NT2/D1 (cell line): ENCODE measurements around the gene CFAP97D1.

Experiments used
- DNase-seq: peaks from one replicate; pipeline ENCODE4 v3.0.0-alpha.2; 2011; ENCODE audit warnings: low read depth, low spot score
- H3K27me3 ChIP-seq: 2 replicates; pipeline ENCODE4 v1.6.0; 2011; ENCODE audit warnings: mild to moderate bottlenecking; ENCODE audit not compliant: insufficient read length, insufficient read depth
- H3K36me3 ChIP-seq: 2 replicates; pipeline ENCODE4 v1.6.1; 2011; ENCODE audit warnings: mild to moderate bottlenecking, low read length, mixed read lengths; ENCODE audit not compliant: insufficient read depth, insufficient read length
- H3K4me1 ChIP-seq: 2 replicates; pipeline ENCODE4 v1.5.1; 2011; ENCODE audit not compliant: insufficient read depth, insufficient read length
- H3K4me3 ChIP-seq: 2 replicates; pipeline ENCODE4 v1.5.1; 2011; ENCODE audit warnings: low read depth; ENCODE audit not compliant: insufficient read length
- H3K9ac ChIP-seq: 2 replicates; pipeline ENCODE4 v1.6.0; 2011; ENCODE audit warnings: low read depth; ENCODE audit not compliant: insufficient read length
- H3K9me3 ChIP-seq: 2 replicates; pipeline ENCODE4 v1.5.1; 2011; ENCODE audit warnings: mild to moderate bottlenecking, low read length; ENCODE audit not compliant: insufficient read depth
- SUZ12 ChIP-seq: IDR thresholded peaks from 2 replicates; pipeline ENCODE4 v1.6.1; 2011; ENCODE audit not compliant: insufficient read length, insufficient read depth; ENCODE audit errors: extremely low read depth
- YY1 ChIP-seq: IDR thresholded peaks from 2 replicates; pipeline ENCODE4 v1.6.1; 2011; ENCODE audit not compliant: insufficient read length, insufficient read depth
- ZNF274 ChIP-seq: IDR thresholded peaks from 2 replicates; pipeline ENCODE4 v1.6.1; 2011; ENCODE audit warnings: mild to moderate bottlenecking, low read depth, low read length

CFAP97D1 gene

DNA sequence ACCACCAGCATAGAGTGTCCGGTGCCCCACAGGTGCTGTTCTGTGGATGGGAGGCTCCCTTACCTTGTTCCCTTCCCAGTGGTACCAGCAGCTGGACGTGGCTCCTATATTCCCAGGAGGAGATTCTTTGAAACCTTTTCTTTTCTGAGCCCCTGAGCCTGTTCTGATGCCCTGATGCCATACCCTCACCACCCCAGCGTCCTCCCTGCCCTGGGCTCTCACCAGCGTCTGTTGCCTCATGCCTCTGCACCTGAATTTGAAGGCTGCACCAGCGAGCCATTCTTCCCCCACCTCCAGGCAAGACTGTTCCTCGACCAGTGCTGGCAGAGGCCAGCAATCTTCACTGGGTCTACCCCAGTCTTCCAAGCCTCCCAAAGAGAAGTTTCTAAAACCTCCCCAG is 22.1 kb upstream of the CFAP97D1 start:
- DNase-seq = no peak
- Histone ChIP-seq H3K9ac (no peak overlapping the region), H3K27me3 (peaks cover 15% of the 10 kb centered on the region), H3K9me3 (no peaks in the 10 kb centered on the region), H3K4me3 (no peak overlapping the region), H3K36me3 (no peaks in the 10 kb centered on the region), H3K4me1 (peaks cover 13% of the 10 kb centered on the region)
- TF ChIP-seq YY1 (no peak), SUZ12 (no peak), ZNF274 (no peak)

DNA sequence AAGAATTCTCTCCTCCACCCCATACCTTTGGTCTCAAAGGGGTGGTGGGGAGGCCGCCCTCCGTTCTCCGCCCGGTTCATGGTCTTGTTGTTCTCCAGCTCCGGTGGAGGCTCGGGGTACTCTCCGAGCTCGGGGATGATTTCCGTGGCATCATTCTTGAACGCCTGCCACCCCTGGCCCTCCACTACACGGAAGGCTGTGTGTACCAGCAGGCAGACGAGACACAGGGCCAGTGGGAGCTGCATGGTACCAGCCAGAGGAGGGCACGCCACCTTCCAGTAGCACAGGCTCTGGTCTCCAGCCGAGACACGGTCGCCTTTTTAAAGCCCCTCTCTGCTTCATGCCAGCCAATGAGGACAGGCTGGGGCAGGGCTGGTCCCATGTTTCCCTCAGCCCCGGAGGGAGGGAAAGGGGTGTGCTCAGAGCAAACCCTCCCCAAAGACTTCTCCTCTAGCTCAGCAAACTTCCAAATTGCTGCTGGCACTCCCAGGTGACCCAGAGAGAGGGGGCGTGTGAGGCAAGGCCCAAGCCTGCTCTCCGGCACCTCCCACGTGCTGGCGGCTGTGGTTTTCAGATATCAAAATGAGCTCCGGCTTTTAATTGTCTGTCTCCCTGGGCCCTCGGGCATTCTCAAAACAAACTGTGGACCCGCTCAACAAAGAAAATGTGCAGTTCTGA is 21.6 kb upstream of the CFAP97D1 start, which contains the start of gene SOST:
TSS of gene SOST (minus strand) at position 295 of the 678 bp plus-strand sequence. CDS start at position 245, 50 bp downstream.
- Histone ChIP-seq H3K4me1 (peaks cover 13% of the 10 kb centered on the region), H3K4me3 (no peak within 1 kb of the TSS), H3K9me3 (no peaks in the 10 kb centered on the region), H3K36me3 (no peaks in the 10 kb centered on the region), H3K9ac (peak within 1 kb of the TSS; percentile 23), H3K27me3 (peaks cover 15% of the 10 kb centered on the region)
- DNase-seq = no peak
- no peak for TF ChIP-seq YY1
- TF ChIP-seq ZNF274 = no peak
- no peak for TF ChIP-seq SUZ12

- no peaks in the 10 kb centered on the region for H3K9me3 ChIP-seq
- no peak for TF ChIP-seq SUZ12
- TF ChIP-seq ZNF274 = no peak
- no peak for TF ChIP-seq YY1
- no peak overlapping the region for H3K9ac ChIP-seq
- H3K36me3 ChIP-seq = no peaks in the 10 kb centered on the region
- H3K4me1 ChIP-seq = peaks cover 13% of the 10 kb centered on the region
- DNase-seq = no peak
- no peak overlapping the region for H3K4me3 ChIP-seq
- peaks cover 7% of the 10 kb centered on the region for H3K27me3 ChIP-seq
These were observed 20.4 kb upstream of the CFAP97D1 start for GRCh38 chr17:43759836-43760235.

- peak; percentile 94 for DNase-seq
- Histone ChIP-seq H3K9ac (no peak overlapping the region), H3K4me3 (no peak overlapping the region), H3K36me3 (no peaks in the 10 kb centered on the region), H3K9me3 (no peaks in the 10 kb centered on the region), H3K27me3 (peaks cover 5% of the 10 kb centered on the region), H3K4me1 (peaks cover 13% of the 10 kb centered on the region)
- TF ChIP-seq ZNF274 (no peak), SUZ12 (no peak), YY1 (no peak)
These were observed 19.9 kb upstream of the CFAP97D1 start for GRCh38 chr17:43760254-43760852.

DNA sequence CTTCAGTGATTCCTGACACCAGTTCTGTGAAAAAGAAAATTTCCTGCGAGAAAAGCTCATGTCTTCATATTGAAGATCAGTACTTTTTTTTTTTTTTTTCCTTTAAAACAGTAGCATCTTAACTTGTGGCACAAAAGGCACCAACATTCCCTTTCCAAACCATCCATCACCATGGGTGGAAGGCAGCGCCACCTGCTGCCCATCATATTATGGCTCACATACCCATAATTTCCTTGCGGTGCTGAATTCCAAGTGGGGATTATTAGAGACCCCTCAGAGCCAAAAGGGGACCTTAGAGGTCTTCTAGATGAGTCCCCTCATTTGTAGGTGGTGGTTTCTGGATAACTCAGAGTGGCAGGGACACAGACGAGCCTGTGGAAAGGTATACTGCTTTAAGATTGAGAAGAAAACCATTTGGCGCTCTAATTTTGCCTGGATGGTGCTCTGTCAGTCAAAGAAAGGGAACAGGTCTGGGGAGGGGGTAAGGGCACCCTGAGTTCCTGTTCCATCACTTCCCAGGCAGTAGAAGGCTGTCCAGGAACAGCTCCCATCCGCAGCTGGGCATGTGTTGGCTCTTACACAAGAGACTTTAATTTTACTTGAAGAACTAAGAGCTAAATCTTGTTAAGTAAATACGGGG is 13.7 kb upstream of the CFAP97D1 start:
- Histone ChIP-seq H3K9ac (no peak overlapping the region), H3K36me3 (peaks cover 46% of the 10 kb centered on the region), H3K4me1 (no peaks in the 10 kb centered on the region), H3K9me3 (no peaks in the 10 kb centered on the region), H3K27me3 (no peaks in the 10 kb centered on the region), H3K4me3 (no peak overlapping the region)
- TF ChIP-seq ZNF274 (no peak), SUZ12 (no peak), YY1 (no peak)
- no peak for DNase-seq

DNA sequence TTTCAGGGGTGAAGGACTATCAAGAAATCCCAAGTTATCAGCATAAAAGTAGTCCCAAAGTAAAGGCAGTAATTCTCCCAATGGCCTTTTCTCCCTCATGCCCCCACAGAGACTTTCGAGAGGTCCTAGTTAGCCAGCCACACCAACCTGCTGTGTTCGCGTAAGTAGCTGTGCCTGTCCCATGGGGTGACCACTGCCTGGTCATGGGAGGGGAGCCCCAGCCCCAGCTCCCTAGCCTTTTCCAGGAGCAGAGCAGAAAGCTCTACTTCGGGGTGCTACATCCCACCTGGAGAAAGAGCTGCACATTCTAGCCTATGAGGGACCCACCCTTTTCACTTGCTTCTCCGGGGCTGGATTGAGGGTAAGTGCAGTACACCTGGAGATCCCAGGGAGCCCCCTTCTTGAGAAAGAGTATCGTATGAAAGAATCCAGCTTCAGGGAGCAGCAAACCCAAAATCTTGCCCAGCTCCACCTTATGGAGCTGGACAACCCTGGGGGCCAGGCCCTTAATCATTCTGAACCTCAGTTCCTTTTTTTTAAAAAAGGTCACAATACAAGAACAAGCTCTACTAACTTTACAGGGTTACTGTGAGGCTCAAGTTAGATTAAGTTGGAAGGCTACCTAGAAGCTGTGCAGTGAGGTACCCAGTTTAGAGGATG is 13.1 kb upstream of the CFAP97D1 start:
- Histone ChIP-seq H3K27me3 (no peaks in the 10 kb centered on the region), H3K36me3 (peaks cover 51% of the 10 kb centered on the region), H3K4me1 (no peaks in the 10 kb centered on the region), H3K9me3 (no peaks in the 10 kb centered on the region), H3K9ac (no peak overlapping the region), H3K4me3 (no peak overlapping the region)
- DNase-seq = no peak
- no peak for TF ChIP-seq SUZ12
- TF ChIP-seq ZNF274 = no peak
- TF ChIP-seq YY1 = no peak

GRCh38 chr17:43767713-43768059 is 12.5 kb upstream of the CFAP97D1 start:
- DNase-seq = no peak
- Histone ChIP-seq H3K4me3 (no peak overlapping the region), H3K27me3 (no peaks in the 10 kb centered on the region), H3K4me1 (no peaks in the 10 kb centered on the region), H3K36me3 (peaks cover 56% of the 10 kb centered on the region), H3K9me3 (no peaks in the 10 kb centered on the region), H3K9ac (no peak overlapping the region)
- no peak for TF ChIP-seq SUZ12
- TF ChIP-seq ZNF274 = no peak
- no peak for TF ChIP-seq YY1
